K562 (cell line): ENCODE data around the gene MAGI3. TPM values are rescaled to one million over a fixed set of nuclear protein-coding genes. Genes with fewer than 3 reads are reported as not detected.
A peak's percentile ranks its signal among the peaks of the same experiment; 100 is the strongest.

Source experiments
- E2F3 ChIP-seq: fragments of 250-450 bp; sonication (Bioruptor Pico); IDR thresholded peaks from 2 replicates; pipeline ENCODE4 v1.4.0; 2020; ENCODE audit warnings: mild to moderate bottlenecking
- EZH2 ChIP-seq: IDR thresholded peaks from 2 replicates; pipeline ENCODE4 v1.6.1; 2012; ENCODE audit warnings: low read depth, mild to moderate bottlenecking, inconsistent platforms, low read length, borderline replicate concordance
- GATAD2B ChIP-seq: fragments of 450-650 bp; IDR thresholded peaks from 2 replicates; pipeline ENCODE4 v1.6.1; 2017; ENCODE audit warnings: mild to moderate bottlenecking, borderline replicate concordance
- MAZ ChIP-seq, 2 experiments: fragments of 450-650 bp in 1 of 2; sonication (generic) in 1 of 2; formaldehyde crosslinking; IDR thresholded peaks in 1 of 2; conservative IDR thresholded peaks in 1 of 2; 2 replicates each; pipeline versions ENCODE4 v1.4.0 to v1.5.0; 2020; ENCODE audit warnings: mild to moderate bottlenecking in 1 of 2, missing genetic modification reagents in 1 of 2
- MTA3 ChIP-seq: fragments of 450-650 bp; formaldehyde crosslinking; IDR thresholded peaks from 2 replicates; pipeline ENCODE4 v1.6.1; 2017; ENCODE audit warnings: mild to moderate bottlenecking, borderline replicate concordance
- NRF1 ChIP-seq, 2 experiments: fragments of 450-650 bp; IDR thresholded peaks in 1 of 2; conservative IDR thresholded peaks in 1 of 2; 2 replicates each; pipeline ENCODE4 v1.6.1; 2014; ENCODE audit warnings: mild to moderate bottlenecking in 2 of 2
- PHB2 ChIP-seq: fragments of 450-650 bp; IDR thresholded peaks from 2 replicates; pipeline ENCODE4 v1.6.1; 2017; ENCODE audit warnings: low read depth
- POLR2AphosphoS2 ChIP-seq: IDR thresholded peaks from 2 replicates; pipeline ENCODE4 v1.6.1; 2012; ENCODE audit warnings: low read length, improper control_type of control experiment
- PRMT5 ChIP-seq: sonication (generic); formaldehyde crosslinking; IDR thresholded peaks from 2 replicates; pipeline ENCODE4 v1.5.0; 2020; ENCODE audit warnings: missing genetic modification reagents
- SMAD2 ChIP-seq: fragments of 150-350 bp; IDR thresholded peaks from 2 replicates; pipeline ENCODE4 v1.6.1; 2014; ENCODE audit warnings: low read depth, mild to moderate bottlenecking, low read length
- SMARCC2 ChIP-seq: fragments of 450-650 bp; IDR thresholded peaks from 2 replicates; pipeline ENCODE4 v1.6.1; 2017; ENCODE audit warnings: antibody characterized with exemption, moderate library complexity, mild to moderate bottlenecking, low read depth
- TAF1 ChIP-seq: IDR thresholded peaks from 2 replicates; pipeline ENCODE4 v1.6.1; 2011; ENCODE audit warnings: mild to moderate bottlenecking, low read length, moderate library complexity; ENCODE audit not compliant: insufficient read depth, control insufficient read depth, severe bottlenecking; ENCODE audit errors: extremely low read depth
- YBX1 ChIP-seq: fragments of 450-650 bp; IDR thresholded peaks from 2 replicates; pipeline ENCODE4 v1.7.1; 2016; ENCODE audit warnings: mild to moderate bottlenecking
- ZFX ChIP-seq: sonication (generic); formaldehyde crosslinking; IDR thresholded peaks from 2 replicates; pipeline ENCODE4 v1.8.0; 2022; ENCODE audit warnings: mild to moderate bottlenecking, missing genetic modification reagents, moderate library complexity
- ZNF282 ChIP-seq: sonication (generic); formaldehyde crosslinking; IDR thresholded peaks from 2 replicates; pipeline ENCODE4 v1.8.1; 2023; ENCODE audit warnings: missing genetic modification reagents
- ZNF311 ChIP-seq: fragments of 250-450 bp; sonication (Bioruptor Pico); IDR thresholded peaks from 2 replicates; pipeline ENCODE4 v1.4.0; 2020; ENCODE audit warnings: mild to moderate bottlenecking, moderate library complexity
- ZNF324 ChIP-seq: fragments of 250-450 bp; sonication (Bioruptor Pico); IDR thresholded peaks from 2 replicates; pipeline ENCODE4 v1.4.0; 2020; ENCODE audit warnings: mild to moderate bottlenecking
- polyA plus RNA-seq, 8 experiments: library from polyadenylated mRNA; depleted of rRNA in 4 of 8; stranded (reverse) in 5 of 8; unstranded in 3 of 8; fragments of >200 nt; fragmentation: Nextera tagmentation in 2 of 8; fragmentation: Illumina TruSeq in 1 of 8; extraction: Ambion mirVana in 2 of 8; extraction: Trizol in 1 of 8; gene quantifications; 2 replicates each; pipeline versions ENCODE4 v1.2.1 to v1.2.3, GENCODE V29; 2011 to 2014; ENCODE audit warnings: inconsistent platforms in 1 of 8, missing spikeins in 1 of 8
- total RNA-seq, 7 experiments: library from RNA; depleted of rRNA in 6 of 7; stranded (reverse); fragments of >200 nt in 6 of 7; fragmentation: Illumina TruSeq in 2 of 7; extraction: Trizol in 2 of 7; gene quantifications; 2 replicates each; pipeline versions ENCODE4 v1.2.1 to v1.2.3, GENCODE V29; 2011 to 2021; ENCODE audit warnings: low replicate concordance in 1 of 7
- TF ChIP-seq, protein P1 (sequence below): fragments of 150-350 bp; conservative IDR thresholded peaks from 2 replicates; pipeline ENCODE4 v1.6.1; 2014; ENCODE audit warnings: low read length
- TF ChIP-seq, protein P2 (sequence below): IDR thresholded peaks from 2 replicates; pipeline ENCODE4 v1.6.1; 2011; ENCODE audit not compliant: insufficient read length; ENCODE audit errors: extremely low read depth
- TF ChIP-seq, protein P3 (sequence below): fragments of 450-650 bp; IDR thresholded peaks from 2 replicates; pipeline ENCODE4 v1.6.1; 2014; ENCODE audit warnings: low read depth, mild to moderate bottlenecking, moderate library complexity, borderline replicate concordance
- TF ChIP-seq, protein P4 (sequence below): fragments of 450-650 bp; IDR thresholded peaks from 2 replicates; pipeline ENCODE4 v1.6.1; 2016; ENCODE audit warnings: borderline replicate concordance

The MAGI3 gene
- total and polyA plus RNA-seq, 9 of the 15 experiments (the other 6 are each of a cell fraction or from before 2014, with no cell fraction given) = 1.0 to 8.6 (median 5.5) TPM

DNA sequence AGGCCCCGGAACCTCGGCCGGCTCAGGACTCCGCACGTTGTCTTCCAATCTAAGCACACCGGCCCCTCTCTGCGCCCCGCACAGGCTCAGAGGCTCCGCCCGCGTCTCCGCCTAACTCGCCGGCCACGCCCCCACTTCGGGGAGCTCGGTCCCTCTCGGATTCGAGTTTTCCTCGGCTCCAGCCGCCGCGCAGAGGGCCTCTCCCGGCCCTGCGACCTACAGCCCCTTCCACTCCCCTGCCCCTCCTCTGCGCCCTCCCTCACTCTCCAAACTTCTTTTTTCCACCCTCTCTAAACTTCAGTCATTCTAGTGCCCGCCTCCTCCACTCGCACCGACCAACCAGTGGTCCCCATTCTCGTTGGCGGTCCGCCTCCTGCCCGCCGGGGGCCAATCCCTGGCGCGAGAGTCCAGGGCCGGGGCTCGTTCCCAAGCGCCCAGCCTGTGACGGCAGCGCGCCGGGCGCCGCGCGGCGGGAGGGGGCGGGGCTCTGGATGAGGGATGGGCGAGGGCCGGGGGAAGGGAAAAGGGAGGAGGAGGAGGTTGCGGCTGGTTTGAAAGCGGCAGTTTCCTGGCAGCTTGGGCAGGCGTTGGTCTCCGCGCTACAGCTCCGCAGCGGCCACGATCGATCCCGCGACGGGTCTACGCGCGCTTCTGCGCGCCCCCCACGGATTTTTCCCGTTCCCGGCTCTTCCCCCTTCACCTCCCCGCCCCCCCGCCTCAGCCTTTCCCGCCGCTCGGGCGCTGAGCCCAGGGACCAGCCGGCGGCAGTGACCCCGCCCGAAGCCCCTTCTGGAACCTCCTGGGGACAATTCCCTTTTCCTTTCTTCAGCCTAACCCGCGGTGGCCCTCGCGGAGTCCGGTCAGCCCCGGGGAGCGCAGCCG lies at the start of gene MAGI3 (continued):
- TF ChIP-seq EZH2 = no peak
- TF ChIP-seq PRMT5 (CRISPR knock-in tag) = no peak
- peak; percentile 49 for TF ChIP-seq ZFX
- no peak for TF ChIP-seq PHB2
- TF ChIP-seq, protein P1, sequence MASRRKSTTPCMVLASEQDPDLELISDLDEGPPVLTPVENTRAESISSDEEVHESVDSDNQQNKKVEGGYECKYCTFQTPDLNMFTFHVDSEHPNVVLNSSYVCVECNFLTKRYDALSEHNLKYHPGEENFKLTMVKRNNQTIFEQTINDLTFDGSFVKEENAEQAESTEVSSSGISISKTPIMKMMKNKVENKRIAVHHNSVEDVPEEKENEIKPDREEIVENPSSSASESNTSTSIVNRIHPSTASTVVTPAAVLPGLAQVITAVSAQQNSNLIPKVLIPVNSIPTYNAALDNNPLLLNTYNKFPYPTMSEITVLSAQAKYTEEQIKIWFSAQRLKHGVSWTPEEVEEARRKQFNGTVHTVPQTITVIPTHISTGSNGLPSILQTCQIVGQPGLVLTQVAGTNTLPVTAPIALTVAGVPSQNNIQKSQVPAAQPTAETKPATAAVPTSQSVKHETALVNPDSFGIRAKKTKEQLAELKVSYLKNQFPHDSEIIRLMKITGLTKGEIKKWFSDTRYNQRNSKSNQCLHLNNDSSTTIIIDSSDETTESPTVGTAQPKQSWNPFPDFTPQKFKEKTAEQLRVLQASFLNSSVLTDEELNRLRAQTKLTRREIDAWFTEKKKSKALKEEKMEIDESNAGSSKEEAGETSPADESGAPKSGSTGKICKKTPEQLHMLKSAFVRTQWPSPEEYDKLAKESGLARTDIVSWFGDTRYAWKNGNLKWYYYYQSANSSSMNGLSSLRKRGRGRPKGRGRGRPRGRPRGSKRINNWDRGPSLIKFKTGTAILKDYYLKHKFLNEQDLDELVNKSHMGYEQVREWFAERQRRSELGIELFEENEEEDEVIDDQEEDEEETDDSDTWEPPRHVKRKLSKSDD = no peak
- TF ChIP-seq MAZ (CRISPR knock-in tag; conservative IDR thresholded peaks at IDR 0.05 in 1 of 2, IDR thresholded peaks at IDR 0.05 in 1 of 2) = peak; percentile 88
- no peak for TF ChIP-seq ZNF324 (CRISPR knock-in tag)
- peak; percentile 47; the same call in 1 of the 2 replicates for TF ChIP-seq MTA3
- TF ChIP-seq, protein P2, sequence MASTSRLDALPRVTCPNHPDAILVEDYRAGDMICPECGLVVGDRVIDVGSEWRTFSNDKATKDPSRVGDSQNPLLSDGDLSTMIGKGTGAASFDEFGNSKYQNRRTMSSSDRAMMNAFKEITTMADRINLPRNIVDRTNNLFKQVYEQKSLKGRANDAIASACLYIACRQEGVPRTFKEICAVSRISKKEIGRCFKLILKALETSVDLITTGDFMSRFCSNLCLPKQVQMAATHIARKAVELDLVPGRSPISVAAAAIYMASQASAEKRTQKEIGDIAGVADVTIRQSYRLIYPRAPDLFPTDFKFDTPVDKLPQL = no peak
- no peak for TF ChIP-seq GATAD2B
- no peak for TF ChIP-seq YBX1
- TF ChIP-seq SMAD2 = no peak
- TF ChIP-seq ZNF282 (CRISPR knock-in tag) = no peak
- peak; percentile 83 to 85 for TF ChIP-seq NRF1 (conservative IDR thresholded peaks at IDR 0.05 in 1 of 2, IDR thresholded peaks at IDR 0.05 in 1 of 2)
- no peak for TF ChIP-seq SMARCC2
- TF ChIP-seq, protein P3, sequence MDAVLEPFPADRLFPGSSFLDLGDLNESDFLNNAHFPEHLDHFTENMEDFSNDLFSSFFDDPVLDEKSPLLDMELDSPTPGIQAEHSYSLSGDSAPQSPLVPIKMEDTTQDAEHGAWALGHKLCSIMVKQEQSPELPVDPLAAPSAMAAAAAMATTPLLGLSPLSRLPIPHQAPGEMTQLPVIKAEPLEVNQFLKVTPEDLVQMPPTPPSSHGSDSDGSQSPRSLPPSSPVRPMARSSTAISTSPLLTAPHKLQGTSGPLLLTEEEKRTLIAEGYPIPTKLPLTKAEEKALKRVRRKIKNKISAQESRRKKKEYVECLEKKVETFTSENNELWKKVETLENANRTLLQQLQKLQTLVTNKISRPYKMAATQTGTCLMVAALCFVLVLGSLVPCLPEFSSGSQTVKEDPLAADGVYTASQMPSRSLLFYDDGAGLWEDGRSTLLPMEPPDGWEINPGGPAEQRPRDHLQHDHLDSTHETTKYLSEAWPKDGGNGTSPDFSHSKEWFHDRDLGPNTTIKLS = no peak
- TF ChIP-seq, protein P4, sequence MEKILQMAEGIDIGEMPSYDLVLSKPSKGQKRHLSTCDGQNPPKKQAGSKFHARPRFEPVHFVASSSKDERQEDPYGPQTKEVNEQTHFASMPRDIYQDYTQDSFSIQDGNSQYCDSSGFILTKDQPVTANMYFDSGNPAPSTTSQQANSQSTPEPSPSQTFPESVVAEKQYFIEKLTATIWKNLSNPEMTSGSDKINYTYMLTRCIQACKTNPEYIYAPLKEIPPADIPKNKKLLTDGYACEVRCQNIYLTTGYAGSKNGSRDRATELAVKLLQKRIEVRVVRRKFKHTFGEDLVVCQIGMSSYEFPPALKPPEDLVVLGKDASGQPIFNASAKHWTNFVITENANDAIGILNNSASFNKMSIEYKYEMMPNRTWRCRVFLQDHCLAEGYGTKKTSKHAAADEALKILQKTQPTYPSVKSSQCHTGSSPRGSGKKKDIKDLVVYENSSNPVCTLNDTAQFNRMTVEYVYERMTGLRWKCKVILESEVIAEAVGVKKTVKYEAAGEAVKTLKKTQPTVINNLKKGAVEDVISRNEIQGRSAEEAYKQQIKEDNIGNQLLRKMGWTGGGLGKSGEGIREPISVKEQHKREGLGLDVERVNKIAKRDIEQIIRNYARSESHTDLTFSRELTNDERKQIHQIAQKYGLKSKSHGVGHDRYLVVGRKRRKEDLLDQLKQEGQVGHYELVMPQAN = no peak; the same call in 1 of the 2 replicates
- TF ChIP-seq E2F3 (CRISPR knock-in tag) = peak; percentile 89
- TF ChIP-seq TAF1 = peak; percentile 34
- TF ChIP-seq POLR2AphosphoS2 = no peak
- no peak for TF ChIP-seq ZNF311 (CRISPR knock-in tag)
